ENCODE data around the gene JARID2.

- TF ChIP-seq, protein P1, sequence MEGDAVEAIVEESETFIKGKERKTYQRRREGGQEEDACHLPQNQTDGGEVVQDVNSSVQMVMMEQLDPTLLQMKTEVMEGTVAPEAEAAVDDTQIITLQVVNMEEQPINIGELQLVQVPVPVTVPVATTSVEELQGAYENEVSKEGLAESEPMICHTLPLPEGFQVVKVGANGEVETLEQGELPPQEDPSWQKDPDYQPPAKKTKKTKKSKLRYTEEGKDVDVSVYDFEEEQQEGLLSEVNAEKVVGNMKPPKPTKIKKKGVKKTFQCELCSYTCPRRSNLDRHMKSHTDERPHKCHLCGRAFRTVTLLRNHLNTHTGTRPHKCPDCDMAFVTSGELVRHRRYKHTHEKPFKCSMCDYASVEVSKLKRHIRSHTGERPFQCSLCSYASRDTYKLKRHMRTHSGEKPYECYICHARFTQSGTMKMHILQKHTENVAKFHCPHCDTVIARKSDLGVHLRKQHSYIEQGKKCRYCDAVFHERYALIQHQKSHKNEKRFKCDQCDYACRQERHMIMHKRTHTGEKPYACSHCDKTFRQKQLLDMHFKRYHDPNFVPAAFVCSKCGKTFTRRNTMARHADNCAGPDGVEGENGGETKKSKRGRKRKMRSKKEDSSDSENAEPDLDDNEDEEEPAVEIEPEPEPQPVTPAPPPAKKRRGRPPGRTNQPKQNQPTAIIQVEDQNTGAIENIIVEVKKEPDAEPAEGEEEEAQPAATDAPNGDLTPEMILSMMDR (conservative IDR thresholded peaks at IDR 0.05; ENCODE audit: low read length), result 0 out of 2 replicates have a peak, but pooled peaks have one; percentile 38
- no peak for TF ChIP-seq EZH2phosphoT487 (IDR thresholded peaks at IDR 0.05; ENCODE audit: borderline replicate concordance, low read depth, low read length)
Observed at GRCh38 chr6:15247500-15248450, 1.9 kb downstream of the JARID2 start.
